ENCODE data around the gene GPATCH1.

DNA sequence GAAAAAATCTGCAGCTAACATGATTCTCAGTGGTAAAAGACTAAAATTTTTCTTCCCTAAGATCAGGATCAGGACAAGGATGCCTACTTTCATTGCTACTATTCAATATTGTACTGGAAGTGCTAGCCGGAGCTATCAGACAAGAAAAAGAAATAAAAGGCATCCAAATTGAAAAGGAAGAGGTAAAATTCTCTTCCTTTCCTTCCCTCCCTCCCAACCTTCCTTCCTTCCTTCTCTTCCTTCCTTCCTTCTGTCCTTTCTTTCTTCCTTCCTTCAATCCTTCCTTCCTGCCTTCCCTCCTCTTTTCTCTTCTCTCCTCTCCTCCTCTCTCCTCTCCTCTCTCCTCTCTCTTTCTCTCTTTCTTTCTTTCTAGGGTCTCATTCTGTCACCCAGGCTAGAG is 86.5 kb downstream of the GPATCH1 start:
- TF ChIP-seq, protein P1, sequence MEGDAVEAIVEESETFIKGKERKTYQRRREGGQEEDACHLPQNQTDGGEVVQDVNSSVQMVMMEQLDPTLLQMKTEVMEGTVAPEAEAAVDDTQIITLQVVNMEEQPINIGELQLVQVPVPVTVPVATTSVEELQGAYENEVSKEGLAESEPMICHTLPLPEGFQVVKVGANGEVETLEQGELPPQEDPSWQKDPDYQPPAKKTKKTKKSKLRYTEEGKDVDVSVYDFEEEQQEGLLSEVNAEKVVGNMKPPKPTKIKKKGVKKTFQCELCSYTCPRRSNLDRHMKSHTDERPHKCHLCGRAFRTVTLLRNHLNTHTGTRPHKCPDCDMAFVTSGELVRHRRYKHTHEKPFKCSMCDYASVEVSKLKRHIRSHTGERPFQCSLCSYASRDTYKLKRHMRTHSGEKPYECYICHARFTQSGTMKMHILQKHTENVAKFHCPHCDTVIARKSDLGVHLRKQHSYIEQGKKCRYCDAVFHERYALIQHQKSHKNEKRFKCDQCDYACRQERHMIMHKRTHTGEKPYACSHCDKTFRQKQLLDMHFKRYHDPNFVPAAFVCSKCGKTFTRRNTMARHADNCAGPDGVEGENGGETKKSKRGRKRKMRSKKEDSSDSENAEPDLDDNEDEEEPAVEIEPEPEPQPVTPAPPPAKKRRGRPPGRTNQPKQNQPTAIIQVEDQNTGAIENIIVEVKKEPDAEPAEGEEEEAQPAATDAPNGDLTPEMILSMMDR (IDR thresholded peaks at IDR 0.05), result no peak
- TF ChIP-seq POLR2A (IDR thresholded peaks at IDR 0.05), result no peak

Measured in tibial nerve (tissue), 3 donors.